HG03175 (cell line): ENCODE results near the gene IDUA.
"Not testable (repeated sequence)": the region's sequence is repeated elsewhere in the genome, so short reads cannot be mapped to it uniquely, and the experiment has no call there.

Experiments
- ATAC-seq: cut with Tn5 transposase; IDR thresholded peaks from one replicate; pipeline ENCODE4 v1.9.1; 2021; ENCODE audit warnings: mild to moderate bottlenecking, moderate library complexity; ENCODE audit not compliant: unreplicated experiment

Gene IDUA

DNA sequence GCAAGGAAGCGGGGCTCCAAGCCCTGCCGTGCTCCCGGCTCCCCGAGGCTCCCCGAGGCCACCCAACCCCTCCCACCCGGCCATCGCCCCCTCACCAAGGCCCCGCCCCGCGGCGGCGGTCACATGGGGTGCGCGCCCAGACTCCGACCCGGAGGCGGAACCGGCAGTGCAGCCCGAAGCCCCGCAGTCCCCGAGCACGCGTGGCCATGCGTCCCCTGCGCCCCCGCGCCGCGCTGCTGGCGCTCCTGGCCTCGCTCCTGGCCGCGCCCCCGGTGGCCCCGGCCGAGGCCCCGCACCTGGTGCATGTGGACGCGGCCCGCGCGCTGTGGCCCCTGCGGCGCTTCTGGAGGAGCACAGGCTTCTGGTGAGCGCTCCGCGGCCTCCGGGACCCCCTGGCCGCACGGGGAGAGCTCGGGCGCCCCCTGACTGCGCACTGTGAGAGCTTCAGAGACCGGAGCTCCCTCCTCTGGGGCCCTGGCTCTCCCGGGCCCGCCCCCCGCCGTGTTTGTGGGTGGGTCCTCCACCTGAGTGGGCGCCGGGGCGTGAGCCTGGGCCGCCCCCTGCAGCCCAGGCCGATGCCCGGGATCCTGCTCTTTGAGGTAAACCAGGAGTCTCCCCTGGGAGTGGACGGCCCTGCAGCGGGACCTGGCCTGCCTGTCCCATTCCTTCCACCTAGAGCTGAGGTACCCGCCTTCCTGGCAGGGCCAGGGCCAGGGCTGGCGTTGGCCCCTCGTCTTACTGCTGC, at the start of gene IDUA:
IDUA (plus strand) TSS at position 166 of the 745 bp plus-strand sequence; CDS start at position 207, 41 bp downstream.
- peak; percentile 74 for ATAC-seq

DNA sequence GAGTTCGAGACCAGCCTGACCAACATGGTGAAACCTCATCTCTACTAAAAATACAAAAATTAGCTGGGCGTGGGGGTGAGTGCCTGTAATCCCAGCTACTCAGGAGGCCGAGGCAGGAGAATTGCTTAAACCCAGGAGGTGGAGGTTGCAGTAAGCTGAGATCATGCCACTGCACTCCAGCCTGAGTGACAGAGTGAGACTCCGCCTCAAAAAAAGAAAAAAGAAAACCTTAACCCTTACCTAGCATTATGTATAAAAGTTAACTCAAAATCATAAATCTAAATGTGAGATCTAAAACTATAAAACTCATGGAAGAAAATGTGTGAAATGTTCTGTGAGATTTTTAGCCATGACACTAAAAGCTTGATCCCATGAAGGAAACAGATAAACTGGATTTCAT, 47.3 kb upstream of the IDUA start:
- not testable (repeated sequence) for ATAC-seq

DNA sequence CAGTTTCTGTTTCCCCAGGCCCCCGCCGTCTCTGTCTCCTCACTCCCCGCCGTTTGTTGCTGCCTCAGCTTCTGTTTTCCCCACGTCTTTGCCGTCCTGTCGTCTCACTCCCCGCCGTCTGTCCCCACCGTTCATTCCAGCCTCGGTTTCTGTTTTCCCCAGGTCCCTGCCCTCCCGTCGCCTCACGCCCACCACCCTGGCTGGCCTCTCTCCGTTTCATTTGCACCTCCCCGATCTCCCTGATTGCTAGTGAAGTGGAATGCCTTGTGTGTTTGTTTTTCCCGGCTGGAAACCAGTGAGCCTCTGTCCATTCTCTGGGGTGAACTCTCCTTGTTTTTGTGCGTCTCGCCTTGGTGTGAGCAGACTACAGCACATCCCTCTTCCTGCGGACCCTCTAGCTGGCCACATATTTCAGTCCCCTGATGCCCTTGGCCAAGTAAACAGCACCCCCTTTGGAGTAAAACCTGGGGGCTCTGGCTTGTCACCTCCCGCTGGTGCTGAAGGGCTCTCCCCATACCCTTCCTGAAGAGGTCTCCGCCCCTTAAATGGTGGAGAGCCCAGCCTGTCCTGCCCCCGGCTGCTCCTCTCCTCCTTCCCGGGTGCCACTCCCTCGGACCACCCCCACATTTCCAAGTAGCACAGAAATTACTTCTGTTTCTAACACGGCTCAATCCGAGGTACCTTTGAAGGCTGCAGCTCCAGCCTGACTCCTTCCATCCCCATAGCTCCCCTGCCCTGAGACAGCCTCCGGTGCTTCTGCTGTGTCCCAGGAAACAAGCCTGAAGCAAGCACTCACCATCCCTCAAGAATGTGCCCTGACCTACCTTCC, 41.4 kb upstream of the IDUA start:
- ATAC-seq: no peak

DNA sequence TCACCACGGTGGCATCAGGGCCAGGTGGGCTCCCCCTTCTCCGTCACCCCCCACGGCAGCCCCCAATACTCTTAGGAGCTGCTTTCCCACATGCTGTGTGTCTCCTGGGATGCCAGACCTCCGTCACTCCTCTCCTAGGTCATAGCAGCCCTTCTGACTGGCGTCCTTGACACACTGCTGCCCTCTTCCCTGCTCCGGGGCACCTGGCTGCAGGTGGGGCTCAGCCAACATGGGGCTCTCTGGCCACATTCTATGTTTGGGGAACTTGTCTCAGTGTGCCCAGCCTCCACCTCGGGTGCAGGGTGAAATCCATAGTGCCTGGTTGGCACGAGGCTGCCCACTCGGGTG, 40.8 kb upstream of the IDUA start:
- ATAC-seq: no peak

DNA sequence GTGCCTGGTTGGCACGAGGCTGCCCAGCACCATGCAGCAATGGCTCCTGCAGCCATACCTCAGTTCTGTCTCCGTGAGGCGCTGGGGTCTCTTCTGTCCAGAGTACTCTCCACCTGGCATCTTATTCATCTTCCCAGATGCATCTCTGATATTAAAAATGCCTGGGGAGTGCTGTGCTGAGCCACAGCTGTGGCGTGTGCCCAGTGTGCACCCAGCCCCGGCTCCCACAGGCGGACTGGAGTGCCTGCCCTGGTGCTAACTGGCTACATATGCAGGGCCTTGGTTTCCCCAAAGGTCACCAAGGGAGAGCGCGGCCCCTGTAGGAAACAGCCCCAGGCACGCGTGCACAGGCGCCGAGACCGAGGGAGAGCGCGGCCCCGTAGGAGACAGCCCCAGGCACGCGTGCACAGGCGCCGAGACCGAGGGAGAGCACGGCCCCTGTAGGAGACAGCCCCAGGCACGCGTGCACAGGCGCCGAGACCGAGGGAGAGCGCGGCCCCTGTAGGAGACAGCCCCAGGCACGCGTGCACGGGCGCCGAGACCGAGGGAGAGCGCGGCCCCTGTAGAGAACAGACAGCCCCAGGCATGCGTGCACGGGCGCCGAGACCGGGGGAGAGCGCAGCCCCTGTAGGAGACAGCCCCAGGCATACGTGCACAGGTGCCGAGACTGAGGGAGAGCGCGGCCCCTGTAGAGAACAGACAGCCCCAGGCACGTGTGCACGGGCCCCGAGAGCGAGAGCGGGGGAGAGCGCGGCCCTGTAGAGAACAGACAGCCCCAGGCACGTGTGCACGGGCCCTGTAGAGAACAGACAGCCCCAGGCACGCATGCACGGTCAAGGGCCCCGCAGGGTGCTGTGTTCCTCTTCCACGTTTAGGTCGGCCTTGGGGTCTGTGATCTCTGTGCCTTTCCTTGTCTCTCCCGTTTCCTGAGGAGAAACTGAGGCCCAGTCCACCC, 40.0 kb upstream of the IDUA start:
- no peak for ATAC-seq

DNA sequence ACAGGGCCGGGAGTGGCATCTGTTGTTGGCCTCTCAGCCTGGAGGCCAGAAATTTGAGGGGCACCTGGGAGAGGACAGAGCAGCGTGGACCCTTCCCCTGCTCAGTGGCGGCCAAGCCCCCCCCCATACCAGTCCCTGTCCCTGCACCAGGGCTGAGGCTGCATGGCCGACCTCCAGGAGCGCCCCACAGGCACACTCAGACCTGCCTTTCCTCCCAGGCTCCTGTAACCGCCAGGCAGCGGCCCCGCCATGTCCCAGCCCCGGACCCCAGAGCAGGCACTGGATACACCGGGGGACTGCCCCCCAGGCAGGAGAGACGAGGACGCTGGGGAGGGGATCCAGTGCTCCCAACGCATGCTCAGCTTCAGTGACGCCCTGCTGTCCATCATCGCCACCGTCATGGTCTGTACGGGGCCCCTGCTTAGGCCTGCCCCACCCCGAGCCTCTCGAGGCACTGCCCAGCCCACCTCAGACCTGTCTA, 39.3 kb upstream of the IDUA start:
- ATAC-seq: no peak

DNA sequence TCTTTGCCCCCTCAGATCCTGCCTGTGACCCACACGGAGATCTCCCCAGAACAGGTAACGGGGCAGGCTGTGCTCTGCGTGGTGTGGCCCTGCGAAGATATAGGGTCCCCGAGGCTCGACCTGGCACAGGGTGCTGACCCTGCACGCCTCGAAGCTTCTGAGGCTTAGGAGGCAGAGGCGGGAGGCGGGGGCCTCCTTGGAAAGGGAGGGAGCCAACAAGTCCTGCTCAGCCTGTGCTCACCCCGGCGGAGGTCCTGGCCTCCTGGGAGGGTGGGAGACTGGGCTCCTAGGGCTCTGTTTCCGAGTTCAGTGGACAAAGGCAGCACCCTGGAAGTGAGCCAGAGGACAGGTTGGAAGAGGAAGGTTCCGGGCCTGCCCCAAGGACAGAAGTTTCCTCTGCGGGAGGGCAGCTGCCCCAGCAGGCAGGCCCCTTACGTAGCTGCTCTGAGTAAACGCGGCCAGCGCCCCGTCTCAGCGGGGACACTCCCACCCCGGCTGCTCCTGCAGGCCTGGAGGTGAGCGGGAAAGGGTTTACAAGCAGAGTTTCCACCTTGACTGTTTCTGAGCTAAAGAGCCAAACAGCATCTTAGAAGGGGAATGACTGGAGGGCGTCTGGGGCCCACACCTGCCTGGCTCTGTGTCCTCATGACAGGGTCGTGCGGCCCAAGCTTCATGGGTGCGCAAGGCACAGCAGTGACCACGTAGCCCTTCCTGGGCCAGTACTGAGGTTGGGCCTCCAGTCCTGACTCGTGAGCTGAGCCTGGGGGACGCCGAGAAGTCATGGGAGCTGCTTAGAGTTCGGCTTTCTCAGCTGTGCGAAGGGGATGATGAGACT, 38.5 kb upstream of the IDUA start:
- no peak for ATAC-seq

- no peak for ATAC-seq
Observed at GRCh38 chr4:948936-949300, 37.9 kb upstream of the IDUA start.

DNA sequence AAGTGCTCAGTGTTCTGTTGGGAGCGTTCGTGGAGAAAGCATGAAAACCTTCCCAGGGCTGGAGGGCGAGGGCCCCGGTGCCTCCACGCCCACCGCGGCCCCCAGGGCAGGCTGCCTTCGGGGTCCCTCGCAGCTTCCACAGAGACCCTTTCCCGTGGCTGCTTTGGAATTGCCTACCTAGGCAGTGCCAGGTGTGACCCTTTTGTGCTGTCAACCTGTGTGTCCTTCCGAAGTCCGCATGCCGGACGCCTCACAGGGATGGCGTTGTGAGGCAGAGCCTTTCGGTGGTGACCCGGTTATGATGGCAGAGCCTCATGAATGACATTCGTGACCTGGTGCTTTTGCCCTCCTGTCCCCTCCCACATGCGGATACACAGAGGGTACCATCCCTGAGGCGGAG, 37.2 kb upstream of the IDUA start:
- ATAC-seq: no peak

GRCh38 chr4:950136-951020, 36.5 kb upstream of the IDUA start:
- ATAC-seq: no peak

GRCh38 chr4:951186-951585, 35.7 kb upstream of the IDUA start:
- ATAC-seq: no peak

GRCh38 chr4:951594-952468, 35.0 kb upstream of the IDUA start:
- ATAC-seq: no peak

- ATAC-seq: no peak
Observed at GRCh38 chr4:952881-953573, 33.8 kb upstream of the IDUA start.

DNA sequence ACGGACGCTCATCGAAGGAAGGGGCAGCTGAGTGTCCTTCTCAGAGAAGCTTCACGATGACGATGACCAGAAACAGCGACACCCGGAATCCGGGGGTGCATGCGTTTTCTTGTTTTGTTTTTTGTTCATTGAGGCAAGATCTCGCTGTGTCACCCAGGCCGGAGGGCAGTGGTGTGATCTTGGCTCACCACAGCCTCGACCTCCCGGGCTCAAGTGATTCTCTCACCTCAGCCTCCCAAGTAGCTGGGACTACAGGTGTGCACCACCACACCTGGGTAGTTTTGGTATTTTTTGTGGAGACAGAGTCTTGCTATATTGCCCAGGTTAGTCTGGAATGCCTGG, 33.3 kb upstream of the IDUA start:
- no peak for ATAC-seq

- ATAC-seq: no peak
Observed at GRCh38 chr4:954211-955020, 32.4 kb upstream of the IDUA start.

DNA sequence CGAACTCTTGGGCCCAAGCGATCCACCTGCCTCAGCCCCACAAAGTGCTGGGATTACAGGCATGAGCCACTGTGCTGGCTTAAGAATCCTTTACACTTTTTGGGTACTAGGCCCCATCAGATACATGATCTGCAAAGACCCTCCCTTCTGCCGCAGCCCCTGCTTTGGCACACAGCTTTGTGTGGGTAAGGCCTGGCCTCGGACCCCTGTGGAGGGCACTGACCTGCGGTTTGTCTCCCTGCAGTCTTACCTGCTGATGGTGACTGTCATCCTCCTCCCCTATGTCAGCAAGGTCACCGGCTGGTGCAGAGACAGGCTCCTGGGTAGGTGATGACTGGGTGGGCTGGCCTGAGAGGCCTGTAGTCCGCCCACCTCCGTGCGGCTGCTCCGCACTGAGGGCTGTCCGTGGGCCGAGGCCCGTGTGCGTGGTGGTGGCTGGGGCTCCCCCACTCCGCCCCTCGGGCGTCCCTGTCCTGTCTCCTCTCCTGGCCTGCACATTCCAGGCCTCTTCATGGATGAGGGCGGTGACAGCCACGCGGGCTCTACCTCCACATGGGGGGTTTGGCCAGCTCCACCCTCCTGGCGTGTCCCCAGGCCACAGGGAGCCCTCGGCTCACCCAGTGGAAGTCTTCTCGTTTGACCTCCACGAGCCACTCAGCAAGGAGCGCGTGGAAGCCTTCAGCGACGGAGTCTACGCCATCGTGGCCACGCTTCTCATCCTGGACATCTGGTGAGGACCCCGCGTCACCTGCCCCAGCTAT, 31.5 kb upstream of the IDUA start:
- no peak for ATAC-seq
